HG03442 (cell line): ENCODE data around the gene SPATA17.

Source experiments
- ATAC-seq: cut with Tn5 transposase; IDR thresholded peaks from one replicate; pipeline ENCODE4 v1.9.1; 2021; ENCODE audit warnings: mild to moderate bottlenecking, moderate library complexity; ENCODE audit not compliant: unreplicated experiment

SPATA17 gene

GRCh38 chr1:217910203-217910602, 279.1 kb downstream of the SPATA17 start:
- no peak for ATAC-seq

GRCh38 chr1:217910791-217911320, 279.7 kb downstream of the SPATA17 start:
- ATAC-seq: no peak

GRCh38 chr1:217911908-217912307, 280.8 kb downstream of the SPATA17 start:
- ATAC-seq: no peak

- no peak for ATAC-seq
Measured at GRCh38 chr1:217917281-217917887, 286.2 kb downstream of the SPATA17 start.

- ATAC-seq: no peak
Measured at GRCh38 chr1:217919683-217920388, 288.7 kb downstream of the SPATA17 start.
